HEK293T (cell line): ENCODE measurements around the gene USP8.

Source experiments
- CTCF ChIA-PET: fragments of 350-600 bp; formaldehyde crosslinking; extraction: SDS; loops from one replicate; lab custom pipeline; 2021; ENCODE audit warnings: antibody characterized with exemption, inconsistent platforms; lab: Yijun Ruan, JAX
- POLR2A ChIA-PET: fragments of 350-600 bp; formaldehyde crosslinking; extraction: SDS; loops from one replicate; lab custom pipeline; 2020; ENCODE audit warnings: antibody characterized with exemption, inconsistent platforms; lab: Yijun Ruan, JAX
- DNase-seq: peaks from one replicate; pipeline ENCODE4 v3.0.0; 2012; ENCODE audit warnings: mixed read lengths; ENCODE audit errors: extremely low spot score
- ARNT ChIP-seq: fragments of 450-650 bp; IDR thresholded peaks from 2 replicates; pipeline ENCODE4 v1.6.1; 2017; ENCODE audit warnings: mild to moderate bottlenecking
- BHLHE40 ChIP-seq: fragments of 450-650 bp; IDR thresholded peaks from 2 replicates; pipeline ENCODE4 v1.6.1; 2016; ENCODE audit warnings: mild to moderate bottlenecking, moderate library complexity, borderline replicate concordance
- CTBP1 ChIP-seq: fragments of 450-650 bp; IDR thresholded peaks from 2 replicates; pipeline ENCODE4 v1.6.1; 2016; ENCODE audit warnings: borderline replicate concordance
- ELF4 ChIP-seq: fragments of 450-650 bp; IDR thresholded peaks from 2 replicates; pipeline ENCODE4 v1.6.1; 2017; ENCODE audit warnings: antibody characterized with exemption
- FOXA1 ChIP-seq: fragments of 450-650 bp; IDR thresholded peaks from 2 replicates; pipeline ENCODE4 v1.6.1; 2016; ENCODE audit warnings: mild to moderate bottlenecking
- FOXK2 ChIP-seq: fragments of 450-650 bp; IDR thresholded peaks from 2 replicates; pipeline ENCODE4 v1.6.1; 2016; ENCODE audit warnings: mild to moderate bottlenecking
- FOXM1 ChIP-seq: fragments of 450-650 bp; IDR thresholded peaks from 2 replicates; pipeline ENCODE4 v1.6.1; 2017; ENCODE audit warnings: mild to moderate bottlenecking, borderline replicate concordance
- HDGF ChIP-seq: fragments of 450-650 bp; IDR thresholded peaks from 2 replicates; pipeline ENCODE4 v1.6.1; 2017; ENCODE audit warnings: antibody characterized with exemption, borderline replicate concordance
- L3MBTL2 ChIP-seq: fragments of 450-650 bp; conservative IDR thresholded peaks from 2 replicates; pipeline ENCODE4 v1.6.1; 2016; ENCODE audit warnings: mild to moderate bottlenecking
- LEF1 ChIP-seq: fragments of 450-650 bp; IDR thresholded peaks from 2 replicates; pipeline ENCODE4 v1.6.1; 2017; ENCODE audit warnings: mild to moderate bottlenecking, borderline replicate concordance
- NFRKB ChIP-seq: fragments of 450-650 bp; IDR thresholded peaks from 2 replicates; pipeline ENCODE4 v1.6.1; 2016; ENCODE audit warnings: mild to moderate bottlenecking, moderate library complexity
- PKNOX1 ChIP-seq: fragments of 450-650 bp; IDR thresholded peaks from 2 replicates; pipeline ENCODE4 v1.6.1; 2016
- SP1 ChIP-seq: fragments of 450-650 bp; IDR thresholded peaks from 2 replicates; pipeline ENCODE4 v1.6.1; 2017
- SUZ12 ChIP-seq: fragments of 450-650 bp; IDR thresholded peaks from 2 replicates; pipeline ENCODE4 v1.6.1; 2016; ENCODE audit warnings: mild to moderate bottlenecking
- TARDBP ChIP-seq: fragments of 450-650 bp; IDR thresholded peaks from 2 replicates; pipeline ENCODE4 v1.6.1; 2016
- ZNF384 ChIP-seq: fragments of 450-650 bp; IDR thresholded peaks from 2 replicates; pipeline ENCODE4 v1.6.1; 2016

The USP8 gene

GRCh38 chr15:50440932-50441331 lies 16.7 kb downstream of the USP8 start:
- TF ChIP-seq LEF1 (no peak), BHLHE40 (no peak), SP1 (no peak)
- ChIA-PET CTCF (no interaction called here), POLR2A (no interaction called here)
- DNase-seq, result no peak

GRCh38 chr15:50452927-50453326 lies 28.7 kb downstream of the USP8 start:
- DNase-seq, result no peak
- TF ChIP-seq ELF4, result no peak
- no peak for TF ChIP-seq CTBP1
- TF ChIP-seq ARNT, result no peak
- no peak for TF ChIP-seq FOXK2
- no peak for TF ChIP-seq L3MBTL2
- TF ChIP-seq FOXM1, result no peak
- TF ChIP-seq HDGF, result no peak
- TF ChIP-seq BHLHE40, result no peak
- no peak for TF ChIP-seq ZNF384
- no peak for TF ChIP-seq TARDBP
- TF ChIP-seq FOXA1, result no peak
- no peak for TF ChIP-seq NFRKB
- TF ChIP-seq SUZ12, result no peak
- TF ChIP-seq SP1, result no peak
- TF ChIP-seq PKNOX1, result no peak
- TF ChIP-seq LEF1, result no peak
- CTCF ChIA-PET, result no interaction called here
- POLR2A ChIA-PET, result no interaction called here

GRCh38 chr15:50458348-50459112 lies 34.3 kb downstream of the USP8 start:
- no peak for DNase-seq
- CTCF ChIA-PET, result no interaction called here
- POLR2A ChIA-PET, result no interaction called here

GRCh38 chr15:50463423-50464358 lies 39.5 kb downstream of the USP8 start:
- DNase-seq, result no peak
- CTCF ChIA-PET, result interaction anchor here (1.0 kb wide), 1 partner anchor 18 kb away, joined by 4 read pairs; no protein-coding TSS in a partner anchor
- TF ChIP-seq ZNF384 (no peak), CTBP1 (no peak), FOXM1 (no peak), FOXA1 (no peak), BHLHE40 (no peak), L3MBTL2 (no peak), LEF1 (no peak), HDGF (no peak), TARDBP (no peak), FOXK2 (no peak)
- POLR2A ChIA-PET, result no interaction called here

More at GRCh38 chr15:50458348-50459112, 34.3 kb downstream of the USP8 start:
- TF ChIP-seq ZNF384 (no peak), PKNOX1 (no peak), LEF1 (no peak), TARDBP (no peak), ARNT (no peak), L3MBTL2 (no peak), NFRKB (no peak), FOXA1 (no peak), FOXM1 (no peak), SUZ12 (no peak), SP1 (no peak), HDGF (no peak)

GRCh38 chr15:50471072-50471471 lies 46.9 kb downstream of the USP8 start:
- no peak for DNase-seq
- ChIA-PET CTCF (no interaction called here), POLR2A (no interaction called here)
- TF ChIP-seq ARNT (no peak), LEF1 (no peak), FOXA1 (no peak), BHLHE40 (no peak), FOXK2 (no peak), CTBP1 (no peak), SP1 (no peak), ELF4 (no peak), SUZ12 (no peak), FOXM1 (no peak), PKNOX1 (no peak), TARDBP (no peak), HDGF (no peak), ZNF384 (no peak), NFRKB (no peak), L3MBTL2 (no peak)
